ENCODE results near the gene RNFT2.
A peak's percentile ranks its signal among the peaks of the same experiment; 100 is the strongest.

RNFT2 gene

DNA sequence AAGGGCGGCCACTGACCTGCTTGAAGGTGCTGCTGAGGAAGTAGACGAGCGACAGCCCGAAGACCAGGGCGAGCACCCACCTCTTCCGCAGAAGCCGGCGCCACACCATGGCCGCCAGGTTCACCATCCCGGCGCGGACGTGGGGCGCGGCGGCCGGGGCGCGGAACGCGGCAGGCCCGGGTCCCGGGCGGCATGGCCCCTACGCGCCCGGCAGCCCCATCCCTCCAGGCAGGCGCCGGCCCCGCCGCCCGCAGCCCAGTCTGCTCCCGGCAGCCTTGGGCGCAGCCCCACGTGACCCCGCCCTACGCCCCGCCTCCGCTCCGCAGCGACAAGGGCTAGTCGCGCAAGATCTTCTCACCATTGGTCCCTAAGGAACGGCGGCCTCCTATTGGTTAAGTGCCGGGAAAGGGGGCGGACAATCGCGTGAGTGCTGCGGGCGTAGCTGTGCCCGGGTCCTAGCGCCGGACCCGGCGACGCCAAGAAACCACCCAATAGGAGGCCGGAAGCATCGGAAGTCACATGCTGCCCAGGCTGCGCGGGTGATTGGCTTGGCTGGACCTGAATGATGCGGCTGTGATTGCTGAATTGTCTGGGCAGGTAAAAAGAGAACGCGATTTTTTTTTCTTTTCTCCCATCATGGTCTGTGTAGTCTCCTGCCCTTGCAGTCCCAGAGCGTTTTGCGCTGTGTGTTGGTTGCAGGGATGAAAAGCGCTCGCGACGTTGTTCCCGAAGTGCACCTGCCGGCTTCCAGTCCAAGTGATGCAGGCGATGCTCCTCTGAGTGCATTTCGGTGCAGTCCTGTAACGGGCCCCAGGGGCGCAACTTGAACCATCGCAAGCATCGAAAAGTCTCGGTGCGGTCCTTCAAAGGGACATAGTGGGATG is at the start of gene RNFT2, which contains the start of gene SPRING1:
Gene RNFT2, plus strand, starts transcription at position 542 of the 884 bp plus-strand sequence. CDS start 2,183 bp downstream, outside the sequence.
Gene SPRING1, minus strand, starts transcription at position 296 of the 884 bp plus-strand sequence. Its CDS starts 169 bp downstream, at position 127.
- in situ Hi-C loops (cut with HindIII; ENCODE audit: low pct_unique_long_range_greater_than_20kb, low sequenced_read_pairs) = no loop called here

GRCh38 chr12:116689521-116689920 is 48.6 kb upstream of the RNFT2 start:
- in situ Hi-C loops (cut with HindIII; ENCODE audit: low pct_unique_long_range_greater_than_20kb, low sequenced_read_pairs) = no loop called here
- no peak for DNase-seq (ENCODE audit: low read depth in 1 of 2, low spot score in 1 of 2)
- no peak for TF ChIP-seq JUND (IDR thresholded peaks at IDR 0.05; ENCODE audit: low read depth)

More for the DNA sequence above, at the start of gene RNFT2, which contains the start of gene SPRING1:
- no peak for TF ChIP-seq JUND (IDR thresholded peaks at IDR 0.05; ENCODE audit: low read depth)
- peak; percentile 100 for DNase-seq (ENCODE audit: low read depth in 1 of 2, low spot score in 1 of 2)

- DNase-seq (ENCODE audit: low read depth in 1 of 2, low spot score in 1 of 2) = no peak
- in situ Hi-C loops (cut with HindIII; ENCODE audit: low pct_unique_long_range_greater_than_20kb, low sequenced_read_pairs) = no loop called here
- no peak for TF ChIP-seq JUND (IDR thresholded peaks at IDR 0.05; ENCODE audit: low read depth)
Measured at GRCh38 chr12:116689979-116690744, 48.0 kb upstream of the RNFT2 start.

DNA sequence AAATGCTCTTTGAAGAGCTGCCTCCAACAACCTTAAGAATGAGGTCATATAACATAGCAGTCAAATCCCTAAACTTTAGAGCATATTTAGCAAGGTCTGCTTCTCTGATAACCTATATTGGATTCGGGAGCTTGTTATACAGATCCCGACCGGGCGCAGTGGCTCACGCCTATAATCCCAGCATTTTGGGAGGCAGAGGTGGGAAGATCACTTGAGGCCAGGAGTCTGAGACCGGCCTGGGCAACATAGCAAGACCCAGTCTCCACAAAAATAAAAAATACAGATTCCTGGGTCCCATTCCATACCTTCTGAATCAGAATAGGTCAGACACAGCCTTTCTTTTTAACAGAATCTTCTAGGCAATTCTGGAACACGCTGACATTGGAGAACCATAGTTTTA is 46.9 kb upstream of the RNFT2 start:
- no peak for TF ChIP-seq JUND (IDR thresholded peaks at IDR 0.05; ENCODE audit: low read depth)

DNA sequence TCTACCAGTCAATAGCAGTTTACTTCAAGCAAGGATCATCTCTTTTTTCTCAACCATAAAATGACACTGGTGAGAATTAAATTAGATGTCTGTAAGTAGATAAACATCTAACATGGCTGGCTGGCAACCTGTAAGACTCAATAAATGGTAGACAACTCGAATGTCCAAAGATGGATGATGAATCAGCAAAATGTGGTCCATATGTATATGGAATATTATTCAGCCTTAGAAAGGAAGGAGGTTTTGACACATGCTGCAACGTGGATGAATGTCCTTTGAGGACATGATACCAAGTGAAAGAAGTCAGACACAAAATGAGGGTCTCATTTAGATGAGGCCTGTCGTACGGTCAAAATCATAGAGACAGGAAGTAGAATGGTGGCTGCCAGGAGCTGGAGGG is 46.5 kb upstream of the RNFT2 start:
- no peak for DNase-seq (ENCODE audit: low read depth in 1 of 2, low spot score in 1 of 2)
- TF ChIP-seq JUND (IDR thresholded peaks at IDR 0.05; ENCODE audit: low read depth) = no peak
- in situ Hi-C loops (cut with HindIII; ENCODE audit: low pct_unique_long_range_greater_than_20kb, low sequenced_read_pairs) = no loop called here

More for the DNA sequence above, 46.9 kb upstream of the RNFT2 start:
- in situ Hi-C loops (cut with HindIII; ENCODE audit: low pct_unique_long_range_greater_than_20kb, low sequenced_read_pairs) = no loop called here
- no peak for DNase-seq (ENCODE audit: low read depth in 1 of 2, low spot score in 1 of 2)

GRCh38 chr12:116692605-116693004 is 45.5 kb upstream of the RNFT2 start:
- in situ Hi-C loops (cut with HindIII; ENCODE audit: low pct_unique_long_range_greater_than_20kb, low sequenced_read_pairs) = no loop called here
- no peak for DNase-seq (ENCODE audit: low read depth in 1 of 2, low spot score in 1 of 2)
- no peak for TF ChIP-seq JUND (IDR thresholded peaks at IDR 0.05; ENCODE audit: low read depth)

- no peak for TF ChIP-seq JUND (IDR thresholded peaks at IDR 0.05; ENCODE audit: low read depth)
- in situ Hi-C loops (cut with HindIII; ENCODE audit: low pct_unique_long_range_greater_than_20kb, low sequenced_read_pairs) = no loop called here
- no peak for DNase-seq (ENCODE audit: low read depth in 1 of 2, low spot score in 1 of 2)
Measured at GRCh38 chr12:116693286-116694227, 44.6 kb upstream of the RNFT2 start.

GRCh38 chr12:116694653-116695463 is 43.3 kb upstream of the RNFT2 start:
- in situ Hi-C loops (cut with HindIII; ENCODE audit: low pct_unique_long_range_greater_than_20kb, low sequenced_read_pairs) = no loop called here
- no peak for TF ChIP-seq JUND (IDR thresholded peaks at IDR 0.05; ENCODE audit: low read depth)
- no peak for DNase-seq (ENCODE audit: low read depth in 1 of 2, low spot score in 1 of 2)

- TF ChIP-seq JUND (IDR thresholded peaks at IDR 0.05; ENCODE audit: low read depth) = no peak
- no peak for DNase-seq (ENCODE audit: low read depth in 1 of 2, low spot score in 1 of 2)
- in situ Hi-C loops (cut with HindIII; ENCODE audit: low pct_unique_long_range_greater_than_20kb, low sequenced_read_pairs) = no loop called here
Measured at GRCh38 chr12:116695464-116695725, 42.7 kb upstream of the RNFT2 start.

DNA sequence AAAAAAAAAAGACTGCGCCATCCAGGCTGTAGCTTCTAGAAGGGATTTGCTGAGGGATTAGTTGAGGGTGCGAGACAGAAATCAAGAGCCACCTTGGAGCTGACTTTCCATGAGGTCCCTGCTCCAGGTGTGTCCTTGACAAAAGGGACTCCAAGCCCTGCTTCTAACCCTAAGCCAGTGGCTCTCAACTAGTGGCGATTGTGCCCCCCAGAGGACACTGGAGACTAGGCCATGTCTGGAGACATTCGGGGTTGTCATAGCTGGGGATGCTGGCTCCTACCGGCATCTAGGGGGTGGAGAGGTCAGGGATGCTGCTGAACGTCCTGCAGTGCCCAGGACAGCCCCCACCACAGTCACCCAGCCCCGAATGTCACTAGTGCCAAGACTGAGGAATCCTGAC is 40.8 kb upstream of the RNFT2 start:
- TF ChIP-seq JUND (IDR thresholded peaks at IDR 0.05; ENCODE audit: low read depth) = no peak
- DNase-seq (ENCODE audit: low read depth in 1 of 2, low spot score in 1 of 2) = peak; percentile 69 to 92
- in situ Hi-C loops (cut with HindIII; ENCODE audit: low pct_unique_long_range_greater_than_20kb, low sequenced_read_pairs) = no loop called here

DNA sequence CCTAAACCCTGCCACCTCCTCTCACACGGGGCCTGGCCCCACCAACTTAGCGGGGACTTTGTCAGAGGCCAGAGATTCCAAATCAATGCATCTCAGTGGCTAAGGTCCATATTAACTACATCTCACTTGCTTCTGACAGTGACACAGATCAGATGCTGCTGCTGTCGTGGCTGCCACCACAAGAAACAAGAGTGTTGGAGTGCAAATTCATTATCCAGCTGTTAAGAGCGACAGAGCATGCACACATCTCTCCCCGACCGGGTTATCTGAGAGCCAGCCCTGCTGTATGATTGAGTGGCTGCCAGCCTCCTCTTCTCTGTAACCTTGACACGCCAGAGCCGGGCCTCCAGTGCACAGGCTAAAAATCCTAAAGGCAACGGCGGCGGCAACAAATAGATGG is 40.4 kb upstream of the RNFT2 start:
- DNase-seq (ENCODE audit: low read depth in 1 of 2, low spot score in 1 of 2) = no peak
- in situ Hi-C loops (cut with HindIII; ENCODE audit: low pct_unique_long_range_greater_than_20kb, low sequenced_read_pairs) = no loop called here

More for the DNA sequence above, 40.4 kb upstream of the RNFT2 start:
- TF ChIP-seq JUND (IDR thresholded peaks at IDR 0.05; ENCODE audit: low read depth) = no peak
